Activated naive CD4-positive, alpha-beta T cell treated with anti-CD3 and anti-CD28 coated beads, Interleukin-2, amount 50 U/mL, for 72 hours (primary cell): ENCODE results near the gene TMEM254. TPM values are rescaled to one million over a fixed set of nuclear protein-coding genes. Genes with fewer than 3 reads are reported as not detected.
A peak's percentile ranks its signal among the peaks of the same experiment; 100 is the strongest.

Source experiments
- ATAC-seq, 2 donors: fragments of 150-1000 bp; cut with Tn5 transposase; 2 replicates each; pipeline ENCODE4 v1.10.0; 2021; ENCODE audit warnings: mild to moderate bottlenecking in 2 of 2, moderate library complexity in 2 of 2
- DNase-seq, 2 donors: peaks; one replicate each; pipeline ENCODE4 v3.0.0; 2021 to 2022; ENCODE audit warnings: low spot score in 2 of 2
- H3K27ac Mint-ChIP-seq, 2 donors: one replicate each; pipeline ENCODE4 v1.8.0; 2022; ENCODE audit warnings: mild to moderate bottlenecking in 2 of 2, mixed read lengths in 2 of 2
- H3K36me3 Mint-ChIP-seq, 2 donors: one replicate each; pipeline ENCODE4 v1.8.0; 2022; ENCODE audit warnings: mixed read lengths in 2 of 2
- H3K9me3 Mint-ChIP-seq, 2 donors: one replicate each; pipeline ENCODE4 v1.8.0; 2022; ENCODE audit warnings: mixed read lengths in 2 of 2
- total RNA-seq, 2 donors: library from RNA; stranded (reverse); gene quantifications; one replicate each; pipeline ENCODE4 v1.2.3, GENCODE V29; 2022

The TMEM254 gene
- total RNA-seq, 2 donors from 2014 or later: 4.8 to 17.1 TPM

DNA sequence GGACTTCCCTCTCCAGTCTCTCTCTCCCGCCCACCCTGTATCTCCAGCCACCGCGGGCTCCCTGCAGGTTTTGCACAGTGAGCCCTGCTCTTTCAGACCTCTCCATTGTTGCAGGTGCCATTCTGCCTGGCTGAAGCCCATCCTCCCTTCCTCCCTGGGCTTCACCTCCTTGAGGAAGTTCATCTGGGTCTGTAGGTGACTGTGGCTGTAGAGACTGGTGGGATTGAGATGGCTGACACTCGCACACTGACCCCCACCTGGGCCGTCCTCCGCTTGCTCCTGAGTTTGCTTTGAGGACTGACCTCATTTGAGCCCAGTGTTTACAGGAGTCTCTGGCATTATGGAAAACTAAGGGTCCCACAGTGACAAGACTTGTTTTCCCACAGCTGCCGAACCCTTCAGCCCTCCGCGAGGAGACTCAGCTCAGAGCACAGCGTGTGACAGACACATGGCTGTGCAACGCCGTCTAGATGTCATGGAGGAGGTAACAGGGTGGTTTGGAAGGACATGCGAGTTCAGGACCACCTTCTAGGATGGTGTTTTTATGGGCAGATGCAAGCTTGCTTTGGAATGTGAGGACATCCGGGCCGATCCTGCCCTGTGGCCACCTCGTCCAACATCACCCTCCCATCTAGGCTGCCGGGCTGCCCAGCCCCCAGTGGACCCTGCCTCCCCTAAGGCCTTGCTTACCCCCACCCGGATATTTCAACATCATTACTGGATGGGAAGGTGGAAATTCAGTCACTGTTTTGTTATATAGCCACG lies 63.4 kb downstream of the TMEM254 start:
- H3K9me3 Mint-ChIP-seq: no peaks in the 10 kb centered on the region
- no peaks in the 10 kb centered on the region for H3K36me3 Mint-ChIP-seq
- H3K27ac Mint-ChIP-seq: peak overlapping the region in 1 of 2 donors; percentile 53
- DNase-seq: no peak
- ATAC-seq: no peak

Other genes starting within 250 kb of the TMEM254 start
- under 1 TPM in 1 of 2 donors, not detected in 1; 0.41 TPM for gene SFTPD, start 129.6 kb upstream of the TMEM254 start, total RNA-seq
- not detected for gene PLAC9, start 54.1 kb downstream of the TMEM254 start, total RNA-seq
- 100 to 1,000 TPM; 218 to 304 TPM for gene ANXA11, start 126.9 kb downstream of the TMEM254 start, total RNA-seq
- gene MAT1A, start 211.0 kb downstream of the TMEM254 start, total RNA-seq: not detected